Astrocyte (in vitro differentiated cells and primary cell): ENCODE data around the gene SNX8. TPM values are rescaled to one million over a fixed set of nuclear protein-coding genes. Genes with fewer than 3 reads are reported as not detected.

Experiments used
- DNase-seq: peaks from one replicate; pipeline ENCODE4 v3.0.0-alpha.2; 2010; ENCODE audit warnings: low read depth
- FAIRE-seq: peaks from 2 replicates; lab custom pipeline; 2011; peaks lifted over from hg19 to GRCh38; lab: Jason Lieb, UNC
- H2AFZ ChIP-seq: 2 replicates; pipeline ENCODE4 v1.6.0; 2012; ENCODE audit warnings: low read depth, low read length, inconsistent platforms
- H3K27ac ChIP-seq: 2 replicates; pipeline ENCODE4 v1.5.1; 2011; ENCODE audit warnings: low read depth, low read length, inconsistent platforms
- H3K27me3 ChIP-seq: 2 replicates; pipeline ENCODE4 v1.6.0; 2011; ENCODE audit warnings: low read length, inconsistent platforms; ENCODE audit not compliant: insufficient read depth
- H3K36me3 ChIP-seq: 2 replicates; pipeline ENCODE4 v1.5.1; 2011; ENCODE audit warnings: low read length, inconsistent platforms; ENCODE audit not compliant: insufficient read depth
- H3K4me1 ChIP-seq: 2 replicates; pipeline ENCODE4 v1.5.1; 2011; ENCODE audit warnings: low read length, inconsistent platforms; ENCODE audit not compliant: insufficient read depth
- H3K4me2 ChIP-seq: 2 replicates; pipeline ENCODE4 v1.6.0; 2012; ENCODE audit warnings: low read length, inconsistent platforms
- H3K4me3 ChIP-seq: 2 replicates; pipeline ENCODE4 v1.5.1; 2011; ENCODE audit warnings: low read depth, mild to moderate bottlenecking, low read length, inconsistent platforms; ENCODE audit not compliant: insufficient read depth
- H3K79me2 ChIP-seq: 2 replicates; pipeline ENCODE4 v1.6.0; 2012; ENCODE audit warnings: mild to moderate bottlenecking, low read length, inconsistent platforms; ENCODE audit not compliant: insufficient read depth
- H3K9ac ChIP-seq: 2 replicates; pipeline ENCODE4 v1.6.0; 2012; ENCODE audit warnings: mild to moderate bottlenecking, low read length, inconsistent platforms
- H3K9me3 ChIP-seq: 2 replicates; pipeline ENCODE4 v1.5.1; 2012; ENCODE audit warnings: low read depth, mild to moderate bottlenecking, low read length, inconsistent platforms; ENCODE audit not compliant: insufficient read depth
- H4K20me1 ChIP-seq: 2 replicates; pipeline ENCODE4 v1.6.0; 2012; ENCODE audit warnings: low read length, inconsistent platforms; ENCODE audit not compliant: insufficient read depth
- H3K27ac Mint-ChIP-seq: one replicate; pipeline ENCODE4 v1.8.0; 2021; ENCODE audit warnings: mild to moderate bottlenecking, mixed read lengths; ENCODE audit not compliant: unreplicated experiment
- H3K27me3 Mint-ChIP-seq: one replicate; pipeline ENCODE4 v1.8.0; 2021; ENCODE audit warnings: low read depth, mixed read lengths; ENCODE audit not compliant: unreplicated experiment
- H3K36me3 Mint-ChIP-seq: one replicate; pipeline ENCODE4 v1.8.0; 2021; ENCODE audit warnings: low read depth, mixed read lengths; ENCODE audit not compliant: unreplicated experiment
- H3K4me1 Mint-ChIP-seq: one replicate; pipeline ENCODE4 v1.8.0; 2021; ENCODE audit warnings: low read depth, mixed read lengths; ENCODE audit not compliant: unreplicated experiment
- H3K4me3 Mint-ChIP-seq: one replicate; pipeline ENCODE4 v1.8.0; 2021; ENCODE audit warnings: mild to moderate bottlenecking, moderate library complexity, mixed read lengths; ENCODE audit not compliant: unreplicated experiment
- H3K9me3 Mint-ChIP-seq: one replicate; pipeline ENCODE4 v1.8.0; 2021; ENCODE audit warnings: mild to moderate bottlenecking, mixed read lengths; ENCODE audit not compliant: unreplicated experiment
- CTCF ChIP-seq: IDR thresholded peaks from 2 replicates; pipeline ENCODE4 v1.5.1; 2011; ENCODE audit warnings: low read depth, mild to moderate bottlenecking, inconsistent platforms, low read length, moderate library complexity; ENCODE audit not compliant: insufficient read depth
- EZH2 ChIP-seq: IDR thresholded peaks from 2 replicates; pipeline ENCODE4 v1.6.1; 2012; ENCODE audit warnings: mild to moderate bottlenecking, low read length, inconsistent platforms; ENCODE audit not compliant: insufficient read depth
- total RNA-seq: library from RNA; stranded (reverse); gene quantifications from 2 replicates; pipeline ENCODE4 v1.2.1, GENCODE V29; 2021

The SNX8 gene
- total RNA-seq, 1 donor from 2014 or later, result 28.9 TPM

GRCh38 chr7:2211259-2211880 lies 102.9 kb downstream of the SNX8 start:
- Mint-ChIP-seq H3K36me3 (peaks cover 28% of the 10 kb centered on the region), H3K4me3 (no peak overlapping the region), H3K27me3 (no peaks in the 10 kb centered on the region), H3K9me3 (peaks cover 3% of the 10 kb centered on the region), H3K4me1 (peaks cover 2% of the 10 kb centered on the region), H3K27ac (no peak overlapping the region)
- no peak overlapping the region for H3K4me3 ChIP-seq
- H4K20me1 ChIP-seq, result peaks cover 30% of the 10 kb centered on the region
- H3K27ac ChIP-seq, result no peak overlapping the region
- peaks cover 6% of the 10 kb centered on the region for H3K79me2 ChIP-seq
- no peak for DNase-seq
- H3K36me3 ChIP-seq, result peaks cover 14% of the 10 kb centered on the region
- H3K4me1 ChIP-seq, result no peaks in the 10 kb centered on the region
- no peaks in the 10 kb centered on the region for H3K9me3 ChIP-seq
- TF ChIP-seq EZH2 (no peak), CTCF (no peak)
- H3K4me2 ChIP-seq, result no peak overlapping the region
- H2AFZ ChIP-seq, result no peak overlapping the region
- no peak for FAIRE-seq
- H3K9ac ChIP-seq, result no peak overlapping the region
- H3K27me3 ChIP-seq, result no peaks in the 10 kb centered on the region

DNA sequence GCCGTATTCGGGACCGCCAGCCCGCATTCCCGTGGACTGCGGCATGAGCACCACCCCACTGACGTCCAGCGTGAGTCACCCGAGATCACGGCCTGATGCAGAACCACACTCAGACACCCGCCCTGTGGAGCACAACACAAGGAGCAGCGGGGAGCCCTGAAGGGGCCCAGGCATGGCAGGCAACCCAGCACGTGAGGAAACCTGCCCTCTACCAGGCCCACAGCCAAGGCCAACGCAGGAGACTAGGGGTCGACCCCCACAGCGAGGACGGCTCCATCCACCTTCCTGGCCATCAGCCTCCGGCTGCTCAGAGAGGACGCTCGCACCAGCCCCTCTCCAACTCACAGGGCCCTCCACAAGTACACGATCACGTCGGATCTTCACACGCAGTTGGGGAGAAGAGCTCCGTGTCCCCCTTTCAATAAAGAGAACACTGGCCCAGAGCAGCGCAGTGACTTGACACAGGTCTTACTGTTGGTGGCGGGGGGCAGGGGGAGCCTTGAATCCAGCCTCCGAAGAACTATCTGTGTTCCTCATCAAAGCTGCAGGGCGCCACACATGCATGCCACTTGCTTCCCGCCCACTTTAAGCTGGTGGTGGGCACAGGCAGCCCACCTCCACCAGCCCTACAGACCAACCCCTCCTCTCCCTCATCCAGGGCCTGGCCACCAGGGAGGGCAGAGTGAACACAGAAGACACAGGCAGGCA lies 103.5 kb downstream of the SNX8 start:
- no peak overlapping the region for H3K4me3 ChIP-seq
- H3K9me3 Mint-ChIP-seq, result peaks cover 3% of the 10 kb centered on the region
- no peak overlapping the region for H3K27ac Mint-ChIP-seq
- no peak for FAIRE-seq
- no peak overlapping the region for H3K27ac ChIP-seq
- no peak for TF ChIP-seq EZH2
- H3K79me2 ChIP-seq, result peaks cover 6% of the 10 kb centered on the region
- H3K4me1 ChIP-seq, result no peaks in the 10 kb centered on the region
- H4K20me1 ChIP-seq, result peaks cover 23% of the 10 kb centered on the region
- no peaks in the 10 kb centered on the region for H3K27me3 ChIP-seq
- no peak overlapping the region for H2AFZ ChIP-seq
- no peak overlapping the region for H3K4me3 Mint-ChIP-seq
- H3K36me3 Mint-ChIP-seq, result peaks cover 28% of the 10 kb centered on the region
- H3K4me2 ChIP-seq, result no peak overlapping the region
- H3K9me3 ChIP-seq, result no peaks in the 10 kb centered on the region
- DNase-seq, result no peak
- no peak overlapping the region for H3K9ac ChIP-seq
- H3K27me3 Mint-ChIP-seq, result no peaks in the 10 kb centered on the region
- peaks cover 2% of the 10 kb centered on the region for H3K4me1 Mint-ChIP-seq
- peaks cover 8% of the 10 kb centered on the region for H3K36me3 ChIP-seq

DNA sequence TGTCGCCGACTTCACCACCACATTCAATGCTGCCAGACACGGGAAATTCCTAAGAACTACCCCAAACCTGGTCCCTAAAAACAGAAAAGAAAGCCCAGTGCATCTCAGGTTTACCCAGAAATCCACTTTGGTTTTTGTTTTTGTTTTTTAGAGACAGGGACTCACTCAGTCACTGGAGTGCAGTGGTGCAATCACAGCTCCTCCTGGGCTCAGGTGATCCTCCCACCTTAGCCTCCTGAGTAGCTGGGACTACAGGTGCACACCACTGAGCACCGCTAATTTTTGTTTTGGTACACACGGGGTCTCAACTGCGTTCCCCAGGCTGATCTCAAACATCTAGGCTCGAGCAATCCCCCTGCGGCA lies 104.3 kb downstream of the SNX8 start:
- H3K36me3 Mint-ChIP-seq, result peaks cover 23% of the 10 kb centered on the region
- H3K79me2 ChIP-seq, result peaks cover 6% of the 10 kb centered on the region
- no peak overlapping the region for H2AFZ ChIP-seq
- peaks cover 6% of the 10 kb centered on the region for H3K36me3 ChIP-seq
- no peak overlapping the region for H3K4me3 ChIP-seq
- no peaks in the 10 kb centered on the region for H3K27me3 Mint-ChIP-seq
- DNase-seq (no peak), FAIRE-seq (no peak)
- H3K9ac ChIP-seq, result no peak overlapping the region
- H3K27ac Mint-ChIP-seq, result no peak overlapping the region
- no peaks in the 10 kb centered on the region for H3K4me1 ChIP-seq
- H4K20me1 ChIP-seq, result peaks cover 30% of the 10 kb centered on the region
- no peaks in the 10 kb centered on the region for H3K9me3 ChIP-seq
- peaks cover 8% of the 10 kb centered on the region for H3K4me1 Mint-ChIP-seq
- no peak overlapping the region for H3K4me3 Mint-ChIP-seq
- no peak overlapping the region for H3K4me2 ChIP-seq
- H3K27me3 ChIP-seq, result no peaks in the 10 kb centered on the region
- no peak overlapping the region for H3K27ac ChIP-seq
- H3K9me3 Mint-ChIP-seq, result peaks cover 3% of the 10 kb centered on the region
- TF ChIP-seq EZH2 (no peak), CTCF (no peak)
